SHP77 treated with DMSO at 0.1 percent for 48 hours (cell line): ENCODE results near the gene ZNF574.

Experiments
- DNase-seq: peaks from one replicate; lab custom pipeline; 2025; lab: John Stamatoyannopoulos, UW

ZNF574 gene

GRCh38 chr19:42124386-42124901, 48.5 kb downstream of the ZNF574 start:
- DNase-seq: no peak

- DNase-seq: no peak
These were observed 49.6 kb downstream of the ZNF574 start for GRCh38 chr19:42125536-42125935.

GRCh38 chr19:42126574-42126973, 50.6 kb downstream of the ZNF574 start:
- DNase-seq: no peak

- DNase-seq: no peak
These were observed 53.7 kb downstream of the ZNF574 start for GRCh38 chr19:42129399-42130253.

- DNase-seq: no peak
These were observed 54.2 kb downstream of the ZNF574 start for GRCh38 chr19:42130254-42130573.
